ENCODE results near the gene SMYD3.

Gene SMYD3

GRCh38 chr1:245860657-245861544, 646.2 kb downstream of the SMYD3 start:
- TF ChIP-seq GABPA (IDR thresholded peaks at IDR 0.05; ENCODE audit: low read depth) (no peak), POLR2AphosphoS5 (IDR thresholded peaks at IDR 0.05; ENCODE audit: low read depth) (no peak), CTCF (IDR thresholded peaks at IDR 0.05; ENCODE audit: insufficient read depth, low read length) (no peak), SPI1 (IDR thresholded peaks at IDR 0.05; ENCODE audit: borderline replicate concordance, low read depth) (no peak), REST (IDR thresholded peaks at IDR 0.05; ENCODE audit: insufficient replicate concordance, low read depth) (no peak)
- DNase-seq (ENCODE audit: low read depth in 1 of 2, low spot score in 1 of 2), result no peak

GRCh38 chr1:245859493-245860114, 647.5 kb downstream of the SMYD3 start:
- DNase-seq (ENCODE audit: low read depth in 1 of 2, low spot score in 1 of 2), result no peak
- no peak overlapping the region for H3K4me3 ChIP-seq (replicated peaks; ENCODE audit: insufficient read depth, low read length)
- TF ChIP-seq GABPA (IDR thresholded peaks at IDR 0.05; ENCODE audit: low read depth) (no peak), REST (IDR thresholded peaks at IDR 0.05; ENCODE audit: insufficient replicate concordance, low read depth) (no peak), POLR2AphosphoS5 (IDR thresholded peaks at IDR 0.05; ENCODE audit: low read depth) (no peak), CTCF (IDR thresholded peaks at IDR 0.05; ENCODE audit: insufficient read depth, low read length) (no peak), SPI1 (IDR thresholded peaks at IDR 0.05; ENCODE audit: borderline replicate concordance, low read depth) (no peak)
- no peak overlapping the region for H3K27ac ChIP-seq (replicated peaks)
- no peaks in the 10 kb centered on the region for H3K27me3 ChIP-seq (ENCODE audit: insufficient read depth, poor library complexity, severe bottlenecking)

More at GRCh38 chr1:245860657-245861544, 646.2 kb downstream of the SMYD3 start:
- Histone ChIP-seq H3K4me3 (replicated peaks; ENCODE audit: insufficient read depth, low read length) (no peak overlapping the region), H3K27me3 (ENCODE audit: insufficient read depth, poor library complexity, severe bottlenecking) (no peaks in the 10 kb centered on the region), H3K27ac (replicated peaks) (no peak overlapping the region)

GRCh38 chr1:245858722-245859492, 648.2 kb downstream of the SMYD3 start:
- H3K27ac ChIP-seq (replicated peaks), result no peak overlapping the region
- no peaks in the 10 kb centered on the region for H3K27me3 ChIP-seq (ENCODE audit: insufficient read depth, poor library complexity, severe bottlenecking)
- no peak for DNase-seq (ENCODE audit: low read depth in 1 of 2, low spot score in 1 of 2)
- TF ChIP-seq CTCF (IDR thresholded peaks at IDR 0.05; ENCODE audit: insufficient read depth, low read length), result no peak
- H3K4me3 ChIP-seq (replicated peaks; ENCODE audit: insufficient read depth, low read length), result no peak overlapping the region
